NCI-H524 treated with DMSO at 0.1 percent for 48 hours (cell line): ENCODE data around the gene FAM111A.

ENCODE experiments used
- DNase-seq: peaks from one replicate; lab custom pipeline; 2025; lab: John Stamatoyannopoulos, UW

Gene FAM111A

GRCh38 chr11:59200423-59200746, 57.7 kb downstream of the FAM111A start:
- DNase-seq: no peak

GRCh38 chr11:59201353-59201752, 58.7 kb downstream of the FAM111A start:
- no peak for DNase-seq
